Stimulated activated naive B cell treated with anti-CD40 and anti-IgM and Interleukin-4, amounts not matched to agents 10 μg/mL and 1 μg/mL and 100 μg/mL, for 72 hours (primary cell): ENCODE data around the gene BACE1-AS.
"Not testable (repeated sequence)": the region's sequence is repeated elsewhere in the genome, so short reads cannot be mapped to it uniquely, and the experiment has no call there.

Experiments used
- ATAC-seq, 2 donors: fragments of 150-1000 bp; cut with Tn5 transposase; replicated peaks; 2 replicates each; pipeline ENCODE4 v1.10.0; 2021; ENCODE audit warnings: moderate library complexity in 1 of 2
- DNase-seq: peaks from one replicate; pipeline ENCODE4 v3.0.0; 2021
- H3K27ac Mint-ChIP-seq: one replicate; pipeline ENCODE4 v1.8.0; 2022; ENCODE audit warnings: mild to moderate bottlenecking, mixed read lengths
- H3K27me3 Mint-ChIP-seq, 2 donors: one replicate each; pipeline ENCODE4 v1.8.0; 2022; ENCODE audit warnings: mixed read lengths in 2 of 2
- H3K36me3 Mint-ChIP-seq, 2 donors: one replicate each; pipeline ENCODE4 v1.8.0; 2022; ENCODE audit warnings: mixed read lengths in 2 of 2, mild to moderate bottlenecking in 1 of 2
- H3K4me1 Mint-ChIP-seq, 2 donors: one replicate each; pipeline ENCODE4 v1.8.0; 2022; ENCODE audit warnings: mixed read lengths in 2 of 2, mild to moderate bottlenecking in 1 of 2
- H3K4me3 Mint-ChIP-seq, 2 donors: one replicate each; pipeline ENCODE4 v1.8.0; 2022; ENCODE audit warnings: mild to moderate bottlenecking in 2 of 2, mixed read lengths in 2 of 2, moderate library complexity in 1 of 2
- H3K9me3 Mint-ChIP-seq, 2 donors: one replicate each; pipeline ENCODE4 v1.8.0; 2022; ENCODE audit warnings: mixed read lengths in 2 of 2, mild to moderate bottlenecking in 1 of 2

Gene BACE1-AS

GRCh38 chr11:117290809-117291396 lies at the start of gene BACE1-AS:
TSS of gene BACE1-AS (plus strand) at chr11:117291346.
- DNase-seq (no peak), ATAC-seq (no peak)
- no peaks in the 10 kb centered on the region for H3K9me3 Mint-ChIP-seq
- H3K4me3 Mint-ChIP-seq: no peak within 1 kb of the TSS
- H3K27me3 Mint-ChIP-seq: no peaks in the 10 kb centered on the region
- H3K27ac Mint-ChIP-seq: no peak within 1 kb of the TSS
- H3K4me1 Mint-ChIP-seq: no peaks in the 10 kb centered on the region
- peaks cover 13 to 36% of the 10 kb centered on the region in 2 donors for H3K36me3 Mint-ChIP-seq

- Mint-ChIP-seq H3K36me3 (peaks cover 17 to 49% of the 10 kb centered on the region in 2 donors), H3K4me3 (no peak overlapping the region)
These were observed 42.8 kb upstream of the BACE1-AS start for GRCh38 chr11:117248341-117248740.

GRCh38 chr11:117249571-117249970 lies 41.6 kb upstream of the BACE1-AS start:
- Mint-ChIP-seq H3K4me1 (no peaks in the 10 kb centered on the region), H3K4me3 (no peak overlapping the region), H3K27me3 (no peaks in the 10 kb centered on the region), H3K27ac (no peak overlapping the region), H3K9me3 (no peaks in the 10 kb centered on the region), H3K36me3 (peaks cover 21 to 50% of the 10 kb centered on the region in 2 donors)
- DNase-seq (no peak), ATAC-seq (no peak)

More at GRCh38 chr11:117248341-117248740, 42.8 kb upstream of the BACE1-AS start:
- DNase-seq (no peak), ATAC-seq (no peak)
- no peaks in the 10 kb centered on the region for H3K27me3 Mint-ChIP-seq
- no peaks in the 10 kb centered on the region for H3K4me1 Mint-ChIP-seq
- H3K9me3 Mint-ChIP-seq: no peaks in the 10 kb centered on the region
- no peak overlapping the region for H3K27ac Mint-ChIP-seq

- H3K27ac Mint-ChIP-seq: no peak overlapping the region
- ATAC-seq: no peak
These were observed 39.6 kb upstream of the BACE1-AS start for GRCh38 chr11:117251506-117251905.

GRCh38 chr11:117255966-117256365 lies 35.2 kb upstream of the BACE1-AS start:
- no peak overlapping the region for H3K4me3 Mint-ChIP-seq
- H3K4me1 Mint-ChIP-seq: no peaks in the 10 kb centered on the region
- H3K27me3 Mint-ChIP-seq: no peaks in the 10 kb centered on the region
- no peak for ATAC-seq
- DNase-seq: no peak
- no peak overlapping the region for H3K27ac Mint-ChIP-seq
- H3K36me3 Mint-ChIP-seq: peaks cover 30 to 52% of the 10 kb centered on the region in 2 donors
- no peaks in the 10 kb centered on the region for H3K9me3 Mint-ChIP-seq

More at GRCh38 chr11:117251506-117251905, 39.6 kb upstream of the BACE1-AS start:
- no peaks in the 10 kb centered on the region for H3K27me3 Mint-ChIP-seq
- no peaks in the 10 kb centered on the region for H3K9me3 Mint-ChIP-seq
- H3K36me3 Mint-ChIP-seq: peaks cover 26 to 55% of the 10 kb centered on the region in 2 donors
- no peaks in the 10 kb centered on the region for H3K4me1 Mint-ChIP-seq
- no peak overlapping the region for H3K4me3 Mint-ChIP-seq
- DNase-seq: no peak

GRCh38 chr11:117256573-117256972 lies 34.6 kb upstream of the BACE1-AS start:
- Mint-ChIP-seq H3K4me3 (no peak overlapping the region), H3K9me3 (no peaks in the 10 kb centered on the region), H3K4me1 (no peaks in the 10 kb centered on the region), H3K36me3 (peaks cover 30 to 49% of the 10 kb centered on the region in 2 donors), H3K27ac (no peak overlapping the region), H3K27me3 (no peaks in the 10 kb centered on the region)
- ATAC-seq (no peak), DNase-seq (no peak)

GRCh38 chr11:117258576-117258975 lies 32.6 kb upstream of the BACE1-AS start:
- Mint-ChIP-seq H3K4me3 (no peak overlapping the region), H3K9me3 (no peaks in the 10 kb centered on the region), H3K27ac (no peak overlapping the region), H3K4me1 (no peaks in the 10 kb centered on the region), H3K36me3 (peaks cover 31 to 52% of the 10 kb centered on the region in 2 donors), H3K27me3 (no peaks in the 10 kb centered on the region)
- DNase-seq (no peak), ATAC-seq (no peak)

GRCh38 chr11:117259417-117259816 lies 31.7 kb upstream of the BACE1-AS start:
- DNase-seq: no peak
- ATAC-seq: no peak
- H3K27me3 Mint-ChIP-seq: no peaks in the 10 kb centered on the region
- H3K36me3 Mint-ChIP-seq: peaks cover 33 to 45% of the 10 kb centered on the region in 2 donors
- H3K4me3 Mint-ChIP-seq: no peak overlapping the region
- no peaks in the 10 kb centered on the region for H3K4me1 Mint-ChIP-seq
- no peak overlapping the region for H3K27ac Mint-ChIP-seq
- H3K9me3 Mint-ChIP-seq: no peaks in the 10 kb centered on the region

- not testable (repeated sequence) for DNase-seq, H3K9me3 Mint-ChIP-seq, ATAC-seq, H3K4me3 Mint-ChIP-seq, H3K27me3 Mint-ChIP-seq, H3K27ac Mint-ChIP-seq, H3K4me1 Mint-ChIP-seq
- H3K36me3 Mint-ChIP-seq: peaks cover 34 to 36% of the 10 kb centered on the region in 2 donors
These were observed 26.4 kb upstream of the BACE1-AS start for GRCh38 chr11:117264624-117265323.

- no peaks in the 10 kb centered on the region for H3K4me1 Mint-ChIP-seq
- ATAC-seq (no peak), DNase-seq (no peak)
- peaks cover 29% of the 10 kb centered on the region in 2 donors for H3K36me3 Mint-ChIP-seq
- H3K4me3 Mint-ChIP-seq: no peak overlapping the region
- H3K27me3 Mint-ChIP-seq: no peaks in the 10 kb centered on the region
- no peak overlapping the region for H3K27ac Mint-ChIP-seq
- no peaks in the 10 kb centered on the region for H3K9me3 Mint-ChIP-seq
These were observed 25.4 kb upstream of the BACE1-AS start for GRCh38 chr11:117265745-117266144.

GRCh38 chr11:117269856-117270255 lies 21.3 kb upstream of the BACE1-AS start:
- no peaks in the 10 kb centered on the region for H3K27me3 Mint-ChIP-seq
- H3K9me3 Mint-ChIP-seq: no peaks in the 10 kb centered on the region
- no peak overlapping the region for H3K27ac Mint-ChIP-seq
- DNase-seq: no peak
- ATAC-seq: no peak
- no peak overlapping the region for H3K4me3 Mint-ChIP-seq
- no peaks in the 10 kb centered on the region for H3K4me1 Mint-ChIP-seq
- peaks cover 21 to 36% of the 10 kb centered on the region in 2 donors for H3K36me3 Mint-ChIP-seq

- Mint-ChIP-seq H3K4me1 (no peaks in the 10 kb centered on the region), H3K36me3 (peaks cover 20 to 39% of the 10 kb centered on the region in 2 donors), H3K27me3 (no peaks in the 10 kb centered on the region), H3K27ac (no peak overlapping the region), H3K9me3 (no peaks in the 10 kb centered on the region), H3K4me3 (no peak overlapping the region)
- no peak for ATAC-seq
- DNase-seq: no peak
These were observed 19.9 kb upstream of the BACE1-AS start for GRCh38 chr11:117271208-117271607.

GRCh38 chr11:117272175-117272574 lies 19.0 kb upstream of the BACE1-AS start:
- H3K4me3 Mint-ChIP-seq, H3K4me1 Mint-ChIP-seq, H3K9me3 Mint-ChIP-seq, H3K27ac Mint-ChIP-seq, DNase-seq, H3K27me3 Mint-ChIP-seq: not testable (repeated sequence)
- ATAC-seq: peak; percentile 25 to 36
- peaks cover 14 to 33% of the 10 kb centered on the region in 2 donors for H3K36me3 Mint-ChIP-seq

- H3K9me3 Mint-ChIP-seq: no peaks in the 10 kb centered on the region
- H3K4me3 Mint-ChIP-seq: no peak overlapping the region
- no peak for DNase-seq
- no peak for ATAC-seq
- no peak overlapping the region for H3K27ac Mint-ChIP-seq
- H3K4me1 Mint-ChIP-seq: no peaks in the 10 kb centered on the region
- no peaks in the 10 kb centered on the region for H3K27me3 Mint-ChIP-seq
- H3K36me3 Mint-ChIP-seq: peaks cover 14 to 28% of the 10 kb centered on the region in 2 donors
These were observed 17.4 kb upstream of the BACE1-AS start for GRCh38 chr11:117273550-117274289.
